SH-SY5Y (cell line): ENCODE data around the gene CERS1.

ENCODE experiments used
- GATA2 ChIP-seq: IDR thresholded peaks from 2 replicates; pipeline ENCODE4 v1.6.1; 2011; ENCODE audit warnings: mild to moderate bottlenecking, low read depth, low read length
- GATA3 ChIP-seq: IDR thresholded peaks from 2 replicates; pipeline ENCODE4 v1.6.1; 2011; ENCODE audit warnings: low read depth, mild to moderate bottlenecking, low read length, moderate library complexity

- TF ChIP-seq GATA3: no peak
- TF ChIP-seq GATA2: no peak
Measured at GRCh38 chr19:18894254-18895037, 1.5 kb downstream of the CERS1 start.
